Breast epithelium (tissue), 3 donors: ENCODE measurements around the gene FRMD5.
A peak's percentile ranks its signal among the peaks of the same experiment; 100 is the strongest.

Source experiments
- POLR2A ChIP-seq: fragments of 450-650 bp; IDR thresholded peaks from one replicate; pipeline ENCODE4 v1.6.1; 2016; ENCODE audit warnings: antibody characterized with exemption, mild to moderate bottlenecking, moderate library complexity
- POLR2AphosphoS5 ChIP-seq, 3 donors: sonication (generic); formaldehyde crosslinking; IDR thresholded peaks; one replicate each; pipeline ENCODE4 v1.6.1; 2017; ENCODE audit warnings: antibody characterized with exemption in 3 of 3
- TF ChIP-seq, protein P1 (sequence below), 3 donors: fragments of 450-650 bp; IDR thresholded peaks; one replicate each; pipeline ENCODE4 v1.5.1; 2016 to 2017; ENCODE audit warnings: antibody characterized with exemption in 3 of 3, mild to moderate bottlenecking in 3 of 3, moderate library complexity in 3 of 3

DNA sequence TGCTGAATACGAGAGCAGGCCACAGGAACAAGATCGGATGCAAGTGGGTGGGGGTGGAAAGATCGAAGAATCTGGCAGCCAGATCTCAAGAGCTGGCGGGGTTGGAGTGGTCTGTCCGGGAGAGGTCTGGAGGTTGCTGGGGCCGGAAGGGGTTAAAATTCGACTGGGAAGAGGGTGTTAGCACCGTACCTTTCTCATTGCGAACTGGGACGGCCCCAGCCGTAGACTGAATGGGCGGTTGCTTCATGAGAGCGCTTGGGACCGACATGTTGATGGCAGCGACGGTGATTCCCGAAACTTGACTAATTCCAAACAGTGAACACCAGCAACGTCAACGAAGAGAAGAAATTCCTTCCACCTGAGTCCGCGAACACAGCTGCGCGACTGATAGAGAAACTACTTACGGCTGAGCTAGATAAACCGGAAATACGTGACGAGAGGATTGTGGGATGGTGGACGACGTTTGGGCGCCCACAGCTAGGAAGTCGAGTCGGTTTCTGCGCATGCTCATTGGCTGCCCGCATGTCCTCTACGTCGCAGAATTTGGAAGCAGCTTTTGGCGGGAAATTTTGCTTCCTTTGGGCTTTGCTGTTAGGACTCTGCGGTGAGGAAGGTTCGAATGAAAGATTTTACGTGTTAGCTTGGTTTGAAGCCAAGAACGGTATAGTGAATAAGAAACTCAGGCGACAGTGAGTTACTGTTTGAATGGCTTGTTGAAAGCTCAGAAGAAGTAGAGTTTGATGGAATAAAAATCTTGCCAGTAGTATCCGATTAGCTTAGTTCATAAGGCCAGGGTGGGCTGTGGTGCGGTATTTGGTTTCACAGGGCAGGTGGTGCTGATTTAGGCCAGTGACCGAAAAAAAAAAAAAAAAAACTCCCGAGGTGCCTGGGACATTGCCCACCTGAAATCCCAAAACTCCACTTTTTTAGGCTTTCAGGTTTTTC is 370.5 kb downstream of the FRMD5 start, which contains the start of gene MFAP1:
- TF ChIP-seq, protein P1, sequence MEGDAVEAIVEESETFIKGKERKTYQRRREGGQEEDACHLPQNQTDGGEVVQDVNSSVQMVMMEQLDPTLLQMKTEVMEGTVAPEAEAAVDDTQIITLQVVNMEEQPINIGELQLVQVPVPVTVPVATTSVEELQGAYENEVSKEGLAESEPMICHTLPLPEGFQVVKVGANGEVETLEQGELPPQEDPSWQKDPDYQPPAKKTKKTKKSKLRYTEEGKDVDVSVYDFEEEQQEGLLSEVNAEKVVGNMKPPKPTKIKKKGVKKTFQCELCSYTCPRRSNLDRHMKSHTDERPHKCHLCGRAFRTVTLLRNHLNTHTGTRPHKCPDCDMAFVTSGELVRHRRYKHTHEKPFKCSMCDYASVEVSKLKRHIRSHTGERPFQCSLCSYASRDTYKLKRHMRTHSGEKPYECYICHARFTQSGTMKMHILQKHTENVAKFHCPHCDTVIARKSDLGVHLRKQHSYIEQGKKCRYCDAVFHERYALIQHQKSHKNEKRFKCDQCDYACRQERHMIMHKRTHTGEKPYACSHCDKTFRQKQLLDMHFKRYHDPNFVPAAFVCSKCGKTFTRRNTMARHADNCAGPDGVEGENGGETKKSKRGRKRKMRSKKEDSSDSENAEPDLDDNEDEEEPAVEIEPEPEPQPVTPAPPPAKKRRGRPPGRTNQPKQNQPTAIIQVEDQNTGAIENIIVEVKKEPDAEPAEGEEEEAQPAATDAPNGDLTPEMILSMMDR (IDR thresholded peaks at IDR 0.05) = no peak
- TF ChIP-seq POLR2A = peak; percentile 71
- TF ChIP-seq POLR2AphosphoS5 (IDR thresholded peaks at IDR 0.05) = peak; percentile 85 to 97 (median 93)
